ENCODE data around the gene PTCD2. TPM values are rescaled to one million over a fixed set of nuclear protein-coding genes. Genes with fewer than 3 reads are reported as not detected.

The PTCD2 gene
- total and polyA plus RNA-seq, 4 experiments from 2014 or later, result 4.1 to 12.0 (median 8.9) TPM

GRCh38 chr5:72358925-72359324 is 38.8 kb downstream of the PTCD2 start:
- DNase-seq, result no peak
- Histone ChIP-seq H3K27me3 (ENCODE audit: insufficient read depth, low read length) (no peaks in the 10 kb centered on the region), H3K4me3 (ENCODE audit: low read length in 2 of 2) (no peak overlapping the region), H3K27ac (ENCODE audit: low read depth, low read length) (no peak overlapping the region), H3K9me3 (ENCODE audit: control insufficient read depth in 1 of 2, low read length in 2 of 2) (no peaks in the 10 kb centered on the region), H3K36me3 (ENCODE audit: insufficient read depth, low read length) (no peaks in the 10 kb centered on the region), H3K4me1 (ENCODE audit: insufficient read depth, low read length) (no peaks in the 10 kb centered on the region)
- no peak overlapping the region for H3K4me3 Mint-ChIP-seq
- intact Hi-C loops (cut with micrococcal nuclease), result no loop called here
- ChIA-PET CTCF (ENCODE audit: partially characterized antibody) (no interaction called here), POLR2A (ENCODE audit: partially characterized antibody) (no interaction called here)
- no peaks in the 10 kb centered on the region for H3K9me3 Mint-ChIP-seq
- no peaks in the 10 kb centered on the region for H3K27me3 Mint-ChIP-seq
- H3K27ac Mint-ChIP-seq, result no peak overlapping the region
- H3K4me1 Mint-ChIP-seq, result no peaks in the 10 kb centered on the region
- H3K36me3 Mint-ChIP-seq, result peaks cover 50 to 54% of the 10 kb centered on the region in 2 donors

GRCh38 chr5:72359886-72360285 is 39.7 kb downstream of the PTCD2 start:
- intact Hi-C loops (cut with micrococcal nuclease), result no loop called here
- H3K4me1 Mint-ChIP-seq, result no peaks in the 10 kb centered on the region
- no peaks in the 10 kb centered on the region for H3K27me3 Mint-ChIP-seq
- H3K36me3 Mint-ChIP-seq, result peaks cover 49 to 58% of the 10 kb centered on the region in 2 donors
- no peak overlapping the region for H3K4me3 ChIP-seq (ENCODE audit: low read length in 2 of 2)
- H3K4me3 Mint-ChIP-seq, result no peak overlapping the region
- no peaks in the 10 kb centered on the region for H3K9me3 ChIP-seq (ENCODE audit: control insufficient read depth in 1 of 2, low read length in 2 of 2)
- no peak for DNase-seq
- ChIA-PET CTCF (ENCODE audit: partially characterized antibody) (interaction anchor here (0.7 kb wide), 1 partner anchor 1159 kb away, joined by 4 read pairs; no protein-coding TSS in a partner anchor), POLR2A (ENCODE audit: partially characterized antibody) (no interaction called here)
- no peaks in the 10 kb centered on the region for H3K9me3 Mint-ChIP-seq
- H3K27ac ChIP-seq (ENCODE audit: low read depth, low read length), result no peak overlapping the region
- no peak overlapping the region for H3K27ac Mint-ChIP-seq
- H3K27me3 ChIP-seq (ENCODE audit: insufficient read depth, low read length), result no peaks in the 10 kb centered on the region
- no peaks in the 10 kb centered on the region for H3K36me3 ChIP-seq (ENCODE audit: insufficient read depth, low read length)
- H3K4me1 ChIP-seq (ENCODE audit: insufficient read depth, low read length), result no peaks in the 10 kb centered on the region

GRCh38 chr5:72363166-72363802 is 43.1 kb downstream of the PTCD2 start:
- Histone ChIP-seq H3K27ac (ENCODE audit: low read depth, low read length) (no peak overlapping the region), H3K4me1 (ENCODE audit: insufficient read depth, low read length) (no peaks in the 10 kb centered on the region), H3K36me3 (ENCODE audit: insufficient read depth, low read length) (no peaks in the 10 kb centered on the region), H3K4me3 (ENCODE audit: low read length in 2 of 2) (no peak overlapping the region), H3K9me3 (ENCODE audit: control insufficient read depth in 1 of 2, low read length in 2 of 2) (no peaks in the 10 kb centered on the region), H3K27me3 (ENCODE audit: insufficient read depth, low read length) (no peaks in the 10 kb centered on the region)
- intact Hi-C loops (cut with micrococcal nuclease), result no loop called here
- Mint-ChIP-seq H3K9me3 (no peaks in the 10 kb centered on the region), H3K27ac (peak overlapping the region in 1 of 7 donors; percentile 38), H3K27me3 (no peaks in the 10 kb centered on the region), H3K4me1 (peaks cover 0 to 3% (median 0%) of the 10 kb centered on the region in 4 donors), H3K36me3 (peaks cover 38 to 54% of the 10 kb centered on the region in 2 donors), H3K4me3 (no peak overlapping the region)
- CTCF ChIA-PET (ENCODE audit: partially characterized antibody), result no interaction called here
- POLR2A ChIA-PET (ENCODE audit: partially characterized antibody), result no interaction called here
- DNase-seq, result no peak

- intact Hi-C loops (cut with micrococcal nuclease), result no loop called here
- POLR2A ChIA-PET (ENCODE audit: partially characterized antibody), result no interaction called here
- H3K27ac Mint-ChIP-seq, result no peak overlapping the region
- Histone ChIP-seq H3K4me3 (ENCODE audit: low read length in 2 of 2) (no peak overlapping the region), H3K27me3 (ENCODE audit: insufficient read depth, low read length) (no peaks in the 10 kb centered on the region), H3K27ac (ENCODE audit: low read depth, low read length) (no peak overlapping the region), H3K9me3 (ENCODE audit: control insufficient read depth in 1 of 2, low read length in 2 of 2) (no peaks in the 10 kb centered on the region), H3K36me3 (ENCODE audit: insufficient read depth, low read length) (no peaks in the 10 kb centered on the region), H3K4me1 (ENCODE audit: insufficient read depth, low read length) (no peaks in the 10 kb centered on the region)
- H3K4me1 Mint-ChIP-seq, result peaks cover 0 to 3% (median 0%) of the 10 kb centered on the region in 4 donors
- H3K27me3 Mint-ChIP-seq, result no peaks in the 10 kb centered on the region
- H3K9me3 Mint-ChIP-seq, result no peaks in the 10 kb centered on the region
- DNase-seq, result no peak
- H3K4me3 Mint-ChIP-seq, result no peak overlapping the region
- peaks cover 29 to 45% of the 10 kb centered on the region in 2 donors for H3K36me3 Mint-ChIP-seq
- CTCF ChIA-PET (ENCODE audit: partially characterized antibody), result no interaction called here
Observed at GRCh38 chr5:72364171-72364570, 44.0 kb downstream of the PTCD2 start.

- intact Hi-C loops (cut with micrococcal nuclease), result no loop called here
- peaks cover 0 to 3% (median 0%) of the 10 kb centered on the region in 4 donors for H3K4me1 Mint-ChIP-seq
- ChIA-PET POLR2A (ENCODE audit: partially characterized antibody) (no interaction called here), CTCF (ENCODE audit: partially characterized antibody) (no interaction called here)
- H3K9me3 Mint-ChIP-seq, result no peaks in the 10 kb centered on the region
- Histone ChIP-seq H3K4me1 (ENCODE audit: insufficient read depth, low read length) (no peaks in the 10 kb centered on the region), H3K27me3 (ENCODE audit: insufficient read depth, low read length) (no peaks in the 10 kb centered on the region), H3K4me3 (ENCODE audit: low read length in 2 of 2) (no peak overlapping the region), H3K36me3 (ENCODE audit: insufficient read depth, low read length) (no peaks in the 10 kb centered on the region), H3K27ac (ENCODE audit: low read depth, low read length) (no peak overlapping the region), H3K9me3 (ENCODE audit: control insufficient read depth in 1 of 2, low read length in 2 of 2) (no peaks in the 10 kb centered on the region)
- no peak overlapping the region for H3K27ac Mint-ChIP-seq
- no peak for DNase-seq
- no peak overlapping the region for H3K4me3 Mint-ChIP-seq
- no peaks in the 10 kb centered on the region for H3K27me3 Mint-ChIP-seq
- peaks cover 21 to 37% of the 10 kb centered on the region in 2 donors for H3K36me3 Mint-ChIP-seq
Observed at GRCh38 chr5:72364951-72365350, 44.8 kb downstream of the PTCD2 start.

- Histone ChIP-seq H3K4me1 (ENCODE audit: insufficient read depth, low read length) (no peaks in the 10 kb centered on the region), H3K4me3 (ENCODE audit: low read length in 2 of 2) (no peak overlapping the region), H3K9me3 (ENCODE audit: control insufficient read depth in 1 of 2, low read length in 2 of 2) (no peaks in the 10 kb centered on the region), H3K27ac (ENCODE audit: low read depth, low read length) (no peak overlapping the region), H3K36me3 (ENCODE audit: insufficient read depth, low read length) (no peaks in the 10 kb centered on the region), H3K27me3 (ENCODE audit: insufficient read depth, low read length) (no peaks in the 10 kb centered on the region)
- H3K27me3 Mint-ChIP-seq, result no peaks in the 10 kb centered on the region
- no peaks in the 10 kb centered on the region for H3K9me3 Mint-ChIP-seq
- DNase-seq, result peak in 4 of 5 donors; percentile 18 to 35 (median 20)
- H3K27ac Mint-ChIP-seq, result peak overlapping the region in 1 of 7 donors; percentile 62
- peaks cover 11 to 33% of the 10 kb centered on the region in 2 donors for H3K36me3 Mint-ChIP-seq
- no peak overlapping the region for H3K4me3 Mint-ChIP-seq
- H3K4me1 Mint-ChIP-seq, result peaks cover 0 to 3% (median 0%) of the 10 kb centered on the region in 4 donors
- POLR2A ChIA-PET (ENCODE audit: partially characterized antibody), result interaction anchor here (1.1 kb wide), 1 partner anchor 451 kb away, joined by 3 read pairs; no protein-coding TSS in a partner anchor
- intact Hi-C loops (cut with micrococcal nuclease), result no loop called here
- CTCF ChIA-PET (ENCODE audit: partially characterized antibody), result interaction anchor here (0.9 to 1.6 kb wide), 8 partner anchors 8 to 453 kb away, joined by 3 to 6 read pairs (median 4); no protein-coding TSS in a partner anchor
Observed at GRCh38 chr5:72366324-72366976, 46.3 kb downstream of the PTCD2 start.

GRCh38 chr5:72368271-72368670 is 48.1 kb downstream of the PTCD2 start:
- peaks cover 0 to 2% (median 0%) of the 10 kb centered on the region in 8 donors for H3K9me3 Mint-ChIP-seq
- Histone ChIP-seq H3K36me3 (ENCODE audit: insufficient read depth, low read length) (no peaks in the 10 kb centered on the region), H3K4me1 (ENCODE audit: insufficient read depth, low read length) (no peaks in the 10 kb centered on the region), H3K9me3 (ENCODE audit: control insufficient read depth in 1 of 2, low read length in 2 of 2) (no peaks in the 10 kb centered on the region), H3K4me3 (ENCODE audit: low read length in 2 of 2) (no peak overlapping the region), H3K27me3 (ENCODE audit: insufficient read depth, low read length) (no peaks in the 10 kb centered on the region), H3K27ac (ENCODE audit: low read depth, low read length) (no peak overlapping the region)
- ChIA-PET POLR2A (ENCODE audit: partially characterized antibody) (no interaction called here), CTCF (ENCODE audit: partially characterized antibody) (interaction anchor here (2.0 kb wide), 1 partner anchor 11 kb away, joined by 4 read pairs; no protein-coding TSS in a partner anchor)
- H3K4me1 Mint-ChIP-seq, result peaks cover 0 to 3% (median 0%) of the 10 kb centered on the region in 4 donors
- no peak for DNase-seq
- intact Hi-C loops (cut with micrococcal nuclease), result no loop called here
- H3K36me3 Mint-ChIP-seq, result peaks cover 2 to 17% of the 10 kb centered on the region in 2 donors
- no peak overlapping the region for H3K27ac Mint-ChIP-seq
- no peak overlapping the region for H3K4me3 Mint-ChIP-seq
- H3K27me3 Mint-ChIP-seq, result no peaks in the 10 kb centered on the region
